ENCODE measurements around the gene DNAJC1.

The DNAJC1 gene

GRCh38 chr10:21954690-21955089 is 48.8 kb downstream of the DNAJC1 start:
- no peak for TF ChIP-seq CTCF (IDR thresholded peaks at IDR 0.05; ENCODE audit: low read depth, low read length, poor library complexity, severe bottlenecking)
- no peak for TF ChIP-seq EZH2phosphoT487 (IDR thresholded peaks at IDR 0.05; ENCODE audit: borderline replicate concordance, low read length)
- Histone ChIP-seq H3K4me3 (ENCODE audit: low read length) (no peak overlapping the region), H3F3A (ENCODE audit: control insufficient read depth, insufficient read depth) (peaks cover 3% of the 10 kb centered on the region; the same call in 1 of the 2 replicates), H3K27me3 (ENCODE audit: control insufficient read depth, low read length) (no peaks in the 10 kb centered on the region), H3K4me2 (ENCODE audit: low read length) (peak overlapping the region; percentile 30; the same call in 1 of the 2 replicates), H3K79me2 (ENCODE audit: control insufficient read depth, low read length) (no peaks in the 10 kb centered on the region), H3K9me3 (ENCODE audit: control insufficient read depth, insufficient read depth, low read length) (no peaks in the 10 kb centered on the region), H3K4me1 (ENCODE audit: control insufficient read depth, low read length) (peaks cover 15% of the 10 kb centered on the region), H3K9me2 (replicated peaks; ENCODE audit: control insufficient read depth, low read length) (no peaks in the 10 kb centered on the region), H4K20me1 (ENCODE audit: control insufficient read depth, insufficient read depth, low read depth, low read length) (no peaks in the 10 kb centered on the region), H3K27ac (ENCODE audit: low read depth, low read length) (no peak overlapping the region), H3K36me3 (ENCODE audit: control insufficient read depth, low read length) (no peaks in the 10 kb centered on the region)

GRCh38 chr10:21954132-21954531 is 49.4 kb downstream of the DNAJC1 start:
- no peaks in the 10 kb centered on the region for H3K9me2 ChIP-seq (replicated peaks; ENCODE audit: control insufficient read depth, low read length)
- peak overlapping the region; percentile 0; the same call in 1 of the 2 replicates for H3K4me3 ChIP-seq (ENCODE audit: low read length)
- no peaks in the 10 kb centered on the region for H3K9me3 ChIP-seq (ENCODE audit: control insufficient read depth, insufficient read depth, low read length)
- peak overlapping the region; percentile 30 for H3K4me2 ChIP-seq (ENCODE audit: low read length)
- H3F3A ChIP-seq (ENCODE audit: control insufficient read depth, insufficient read depth) = peaks cover 3% of the 10 kb centered on the region; the same call in 1 of the 2 replicates
- H3K27me3 ChIP-seq (ENCODE audit: control insufficient read depth, low read length) = no peaks in the 10 kb centered on the region
- peaks cover 15% of the 10 kb centered on the region for H3K4me1 ChIP-seq (ENCODE audit: control insufficient read depth, low read length)
- TF ChIP-seq CTCF (IDR thresholded peaks at IDR 0.05; ENCODE audit: low read depth, low read length, poor library complexity, severe bottlenecking) = no peak
- TF ChIP-seq EZH2phosphoT487 (IDR thresholded peaks at IDR 0.05; ENCODE audit: borderline replicate concordance, low read length) = no peak
- H3K36me3 ChIP-seq (ENCODE audit: control insufficient read depth, low read length) = no peaks in the 10 kb centered on the region
- H3K79me2 ChIP-seq (ENCODE audit: control insufficient read depth, low read length) = no peaks in the 10 kb centered on the region
- H3K27ac ChIP-seq (ENCODE audit: low read depth, low read length) = no peak overlapping the region
- no peaks in the 10 kb centered on the region for H4K20me1 ChIP-seq (ENCODE audit: control insufficient read depth, insufficient read depth, low read depth, low read length)

- TF ChIP-seq EZH2phosphoT487 (IDR thresholded peaks at IDR 0.05; ENCODE audit: borderline replicate concordance, low read length) (no peak), CTCF (IDR thresholded peaks at IDR 0.05; ENCODE audit: low read depth, low read length, poor library complexity, severe bottlenecking) (peak; percentile 49)
- no peaks in the 10 kb centered on the region for H3K27me3 ChIP-seq (ENCODE audit: control insufficient read depth, low read length)
- no peaks in the 10 kb centered on the region for H3K79me2 ChIP-seq (ENCODE audit: control insufficient read depth, low read length)
- H3F3A ChIP-seq (ENCODE audit: control insufficient read depth, insufficient read depth) = peaks cover 3% of the 10 kb centered on the region; the same call in 1 of the 2 replicates
- peak overlapping the region; percentile 30 for H3K4me2 ChIP-seq (ENCODE audit: low read length)
- no peak overlapping the region for H3K27ac ChIP-seq (ENCODE audit: low read depth, low read length)
- H4K20me1 ChIP-seq (ENCODE audit: control insufficient read depth, insufficient read depth, low read depth, low read length) = no peaks in the 10 kb centered on the region
- H3K9me2 ChIP-seq (replicated peaks; ENCODE audit: control insufficient read depth, low read length) = no peaks in the 10 kb centered on the region
- H3K36me3 ChIP-seq (ENCODE audit: control insufficient read depth, low read length) = no peaks in the 10 kb centered on the region
- peak overlapping the region; percentile 0; the same call in 1 of the 2 replicates for H3K4me3 ChIP-seq (ENCODE audit: low read length)
- H3K4me1 ChIP-seq (ENCODE audit: control insufficient read depth, low read length) = peaks cover 15% of the 10 kb centered on the region
- H3K9me3 ChIP-seq (ENCODE audit: control insufficient read depth, insufficient read depth, low read length) = no peaks in the 10 kb centered on the region
Observed at GRCh38 chr10:21953585-21954057, 49.9 kb downstream of the DNAJC1 start.
